CD4-positive, alpha-beta T cell treated with Interleukin-4 for 1 hour (primary cell): Measurements from ENCODE around the gene RABEP1.

Source experiments
- DNase-seq, 2 donors: peaks; one replicate each; pipeline ENCODE4 v3.0.0-alpha.2; 2020 to 2022

Gene RABEP1

GRCh38 chr17:5362162-5362811 lies 80.2 kb downstream of the RABEP1 start:
- DNase-seq, result no peak

DNA sequence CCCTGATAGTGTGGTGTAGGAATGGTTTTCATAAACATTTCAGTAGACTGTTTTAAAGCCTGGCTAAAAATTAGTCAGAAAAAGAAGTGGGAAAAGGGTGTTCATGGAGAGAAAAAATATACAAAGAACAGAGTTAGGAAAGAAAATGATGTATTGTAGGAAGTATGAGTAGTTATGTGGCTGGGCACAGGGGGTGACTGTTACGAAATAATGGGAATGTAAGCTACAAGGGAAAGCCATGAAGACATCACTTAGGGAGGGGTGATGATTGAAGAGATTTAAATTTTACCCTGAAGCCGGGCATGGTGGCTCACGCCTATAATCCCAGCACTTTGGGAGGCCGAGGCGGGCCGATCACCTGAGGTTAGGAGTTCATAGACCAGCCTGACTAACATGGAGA lies 82.1 kb downstream of the RABEP1 start:
- DNase-seq, result no peak

DNA sequence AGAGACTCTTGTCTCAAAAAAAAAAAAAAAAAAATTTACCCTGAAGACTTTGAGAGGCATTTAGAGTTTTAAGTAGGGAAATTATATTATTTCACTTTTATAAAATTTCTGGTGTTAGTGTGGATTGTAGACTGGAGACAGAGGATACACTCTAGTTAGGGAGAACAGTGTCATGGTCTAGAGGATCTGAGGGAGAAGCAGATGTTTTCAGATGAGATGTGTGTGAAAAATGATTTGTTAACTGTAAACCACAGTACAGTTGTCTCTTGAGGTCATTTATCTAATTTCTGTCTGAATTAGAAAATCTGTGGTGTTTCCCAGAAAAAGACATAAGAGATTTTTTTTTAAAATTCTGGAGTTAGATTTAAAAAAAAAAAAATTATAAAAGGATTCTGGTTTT lies 82.6 kb downstream of the RABEP1 start:
- no peak for DNase-seq

GRCh38 chr17:5365831-5366230 lies 83.7 kb downstream of the RABEP1 start:
- no peak for DNase-seq

GRCh38 chr17:5370411-5370810 lies 88.3 kb downstream of the RABEP1 start:
- no peak for DNase-seq

GRCh38 chr17:5373112-5373511 lies 91.0 kb downstream of the RABEP1 start:
- no peak for DNase-seq

DNA sequence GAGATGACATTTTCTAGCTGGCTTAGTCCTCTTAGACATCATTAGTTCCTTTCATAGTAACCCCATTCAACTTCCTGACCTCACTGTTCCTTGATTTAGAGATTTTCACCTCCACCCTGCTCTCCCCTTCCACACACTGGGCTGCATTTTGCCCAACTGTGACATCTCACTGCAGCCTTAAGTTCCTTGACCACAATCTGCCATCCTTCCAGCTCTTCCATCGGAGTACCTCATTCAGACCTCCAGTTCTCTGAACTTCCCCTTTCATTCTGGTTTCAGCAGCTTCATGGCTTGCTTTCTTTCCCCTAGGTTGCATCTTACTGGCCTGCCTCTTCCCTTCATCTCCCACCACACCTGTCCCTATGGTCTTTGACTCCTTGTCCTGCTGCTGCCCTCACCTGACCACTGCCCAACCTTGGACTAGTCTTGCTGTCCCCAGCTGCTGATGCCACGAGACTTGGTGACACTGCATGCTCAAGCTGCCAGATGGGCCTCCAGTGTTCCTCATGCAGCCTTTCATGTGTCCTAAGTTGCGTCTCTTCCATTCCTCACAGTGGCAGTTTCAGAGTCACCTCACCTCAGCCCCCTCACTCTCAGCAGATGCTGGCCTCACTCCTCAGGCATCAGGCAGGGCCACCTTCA lies 96.6 kb downstream of the RABEP1 start:
- no peak for DNase-seq

- no peak for DNase-seq
Observed at GRCh38 chr17:5379351-5380107, 97.4 kb downstream of the RABEP1 start.

- DNase-seq, result no peak
Observed at GRCh38 chr17:5380491-5381135, 98.5 kb downstream of the RABEP1 start.

- no peak for DNase-seq
Observed at GRCh38 chr17:5381542-5381941, 99.5 kb downstream of the RABEP1 start.

DNA sequence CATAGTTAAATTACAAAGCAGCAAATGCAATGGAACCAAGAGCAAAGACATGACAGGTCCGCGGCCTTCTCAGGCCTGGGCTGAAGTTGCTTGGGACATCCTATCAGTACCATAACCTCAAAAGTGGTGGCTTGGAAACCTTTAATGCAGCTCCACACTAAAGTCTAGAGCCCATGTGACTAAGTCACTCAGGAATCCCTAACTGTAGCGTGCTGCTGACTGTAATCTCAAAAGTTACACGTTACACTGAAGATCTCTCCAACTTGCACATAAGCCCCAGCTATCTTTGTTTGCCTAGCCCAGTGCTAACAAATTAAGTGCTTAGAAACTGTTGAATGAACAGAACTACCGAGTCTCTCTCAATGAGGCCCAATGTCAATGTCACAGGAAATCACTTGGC lies 109.6 kb downstream of the RABEP1 start:
- no peak for DNase-seq

DNA sequence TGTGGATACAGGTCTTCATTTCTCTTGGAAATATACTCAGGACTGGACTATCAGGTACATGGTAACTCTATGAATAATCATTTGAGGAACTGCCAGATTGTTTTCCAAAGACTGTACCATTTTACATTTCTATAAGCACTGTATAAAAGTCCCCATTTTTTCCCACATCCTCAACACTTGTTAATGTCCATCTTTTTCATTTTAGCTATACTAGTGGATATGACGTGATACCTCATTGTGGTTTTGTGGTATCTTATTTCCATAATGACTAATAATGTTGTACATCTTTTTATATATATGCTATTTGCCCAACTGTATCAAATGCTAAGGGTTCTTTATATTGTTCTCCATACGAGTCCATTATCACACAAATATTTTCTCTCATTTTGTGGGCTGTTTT lies 114.5 kb downstream of the RABEP1 start:
- no peak for DNase-seq

DNA sequence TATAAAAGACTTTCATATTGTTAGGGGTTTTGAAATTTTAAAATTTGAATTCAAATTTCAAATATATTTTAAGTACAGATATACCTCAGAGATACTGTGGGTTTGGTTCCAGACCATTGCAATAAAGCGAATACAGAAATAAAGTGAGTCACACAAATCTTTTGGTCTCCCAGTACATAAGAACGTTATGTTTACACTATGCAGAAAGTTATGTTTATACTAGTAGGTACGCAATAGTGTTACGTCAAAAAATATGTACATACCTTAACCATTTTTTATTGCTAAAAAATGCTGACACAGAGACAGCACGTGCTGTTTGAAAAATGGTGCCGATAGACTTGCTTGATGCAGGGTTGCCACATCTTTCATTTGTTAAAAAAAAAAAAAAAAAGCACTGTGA lies 117.7 kb downstream of the RABEP1 start:
- no peak for DNase-seq

GRCh38 chr17:5405400-5405799 lies 123.3 kb downstream of the RABEP1 start:
- DNase-seq, result no peak

DNA sequence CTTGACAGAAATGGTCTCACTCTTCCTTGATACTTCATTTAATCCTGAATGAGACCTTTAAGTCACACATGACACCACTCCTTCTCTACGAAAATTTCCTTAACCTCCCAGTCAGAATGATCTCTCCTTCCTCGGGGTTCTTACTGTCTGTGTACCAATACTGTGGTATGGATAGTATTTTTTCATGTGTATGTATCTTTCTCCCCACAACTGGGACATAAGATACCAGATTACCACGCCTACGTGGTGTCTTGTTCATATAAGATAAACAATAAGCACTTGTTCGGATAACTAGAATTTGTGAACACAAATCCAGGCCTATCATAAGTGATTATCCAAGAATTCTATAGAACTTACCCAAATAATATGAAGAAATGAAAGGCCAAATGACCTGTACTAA lies 126.1 kb downstream of the RABEP1 start:
- DNase-seq, result no peak

DNA sequence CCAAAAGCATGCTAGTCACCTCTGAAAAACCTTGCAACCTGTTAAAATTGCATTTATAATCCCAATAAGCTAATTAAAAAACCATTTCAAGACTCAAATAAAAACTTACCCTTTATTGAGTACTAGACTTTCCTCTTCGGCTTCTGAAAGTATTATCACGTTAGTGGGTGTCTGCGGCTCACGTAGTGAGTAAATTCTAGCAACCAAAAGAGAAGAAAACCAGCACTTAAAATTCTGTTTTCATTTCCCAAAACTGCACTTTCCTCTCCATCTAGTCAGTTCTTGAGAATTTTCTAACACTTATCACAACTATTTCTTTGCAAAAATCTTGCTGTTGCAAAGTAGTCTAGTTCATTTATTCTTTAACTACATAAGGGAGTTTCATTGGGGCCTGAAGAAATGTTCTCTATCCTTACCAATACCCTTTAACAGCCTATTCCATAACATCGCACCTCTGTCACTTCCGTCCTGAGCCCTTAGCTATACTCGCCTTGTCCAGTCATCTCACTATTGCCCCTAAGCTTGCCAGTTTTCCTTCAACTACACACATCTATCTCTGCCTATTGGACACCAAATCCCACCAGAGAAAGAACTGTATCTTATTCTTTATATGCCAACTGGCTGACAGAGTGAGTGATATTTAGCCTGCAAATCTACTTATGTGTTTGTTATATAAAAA lies 128.6 kb downstream of the RABEP1 start:
- DNase-seq, result no peak

DNA sequence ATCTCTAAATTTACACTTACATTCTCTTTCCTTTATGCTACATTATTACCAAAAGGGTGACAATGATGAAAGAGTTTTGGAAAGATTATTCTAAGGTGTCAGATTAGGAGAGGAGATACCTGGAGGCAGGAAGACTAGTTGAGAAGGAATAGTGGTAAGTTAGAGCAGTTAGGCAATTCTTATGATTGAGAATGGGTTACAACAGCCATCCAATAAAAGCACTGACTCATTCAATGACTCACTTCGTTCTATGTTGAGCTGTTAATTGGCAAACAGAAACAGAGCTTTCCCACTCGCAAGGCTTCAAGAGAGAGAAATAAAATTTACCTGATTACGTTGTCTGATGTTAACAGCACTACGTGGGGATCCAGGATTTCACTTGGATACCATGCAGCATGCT lies 131.6 kb downstream of the RABEP1 start:
- no peak for DNase-seq

DNA sequence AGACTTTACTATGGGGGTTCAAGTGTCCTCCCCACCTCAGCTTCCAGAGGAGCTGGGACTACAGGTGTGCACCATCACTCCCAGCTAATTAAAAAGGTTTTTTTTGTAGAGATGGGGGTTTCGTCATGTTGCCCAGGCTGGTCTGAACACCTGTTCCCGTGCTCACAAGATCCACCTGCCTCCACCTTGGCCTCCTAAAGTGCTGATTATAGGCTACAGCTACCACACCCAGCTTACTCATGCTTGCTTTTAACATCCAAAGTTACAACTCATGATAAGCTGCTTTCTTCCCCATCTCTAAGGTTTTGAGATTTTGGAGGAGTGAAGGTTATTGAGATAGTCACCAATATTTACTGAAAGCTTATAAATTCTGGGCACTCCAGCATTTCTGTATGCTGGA lies 134.8 kb downstream of the RABEP1 start:
- no peak for DNase-seq

- peak; percentile 84 to 85 for DNase-seq
Observed at GRCh38 chr17:5418858-5419355, 136.8 kb downstream of the RABEP1 start.

DNA sequence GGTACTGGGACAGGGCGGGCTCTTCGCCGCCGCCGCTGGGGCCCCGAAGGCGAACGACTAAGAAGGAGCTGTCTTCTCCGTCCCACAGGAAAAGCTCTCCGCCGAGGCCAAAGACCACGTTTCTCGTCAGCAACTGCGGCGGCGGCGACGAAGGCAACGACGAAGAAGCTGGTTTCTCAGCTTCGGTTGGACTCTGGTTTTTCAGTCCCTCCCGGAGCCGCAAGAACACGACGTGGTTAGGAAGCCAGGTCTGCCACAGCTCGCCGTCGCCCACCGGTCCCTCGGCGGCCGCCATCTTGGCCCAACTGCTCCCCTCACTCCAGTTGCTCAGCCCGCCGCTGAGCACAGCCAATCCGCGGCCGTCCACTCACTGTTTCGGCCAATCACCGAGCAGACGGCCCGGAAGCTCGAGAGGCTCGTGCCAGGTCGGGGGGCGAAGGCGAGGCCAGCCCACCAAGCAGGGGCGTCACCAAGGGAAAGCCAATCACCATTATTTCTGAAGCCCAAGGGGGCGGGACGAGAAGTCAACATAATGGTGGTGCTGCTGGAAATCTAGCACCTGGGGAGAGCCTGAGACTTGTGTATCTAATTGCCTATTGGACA lies 137.4 kb downstream of the RABEP1 start, which contains the start of gene NUP88:
TSS of gene NUP88 (minus strand) at position 307 of the 603 bp plus-strand sequence. CDS start at position 295, 12 bp downstream.
- peak; percentile 95 to 96 for DNase-seq

DNA sequence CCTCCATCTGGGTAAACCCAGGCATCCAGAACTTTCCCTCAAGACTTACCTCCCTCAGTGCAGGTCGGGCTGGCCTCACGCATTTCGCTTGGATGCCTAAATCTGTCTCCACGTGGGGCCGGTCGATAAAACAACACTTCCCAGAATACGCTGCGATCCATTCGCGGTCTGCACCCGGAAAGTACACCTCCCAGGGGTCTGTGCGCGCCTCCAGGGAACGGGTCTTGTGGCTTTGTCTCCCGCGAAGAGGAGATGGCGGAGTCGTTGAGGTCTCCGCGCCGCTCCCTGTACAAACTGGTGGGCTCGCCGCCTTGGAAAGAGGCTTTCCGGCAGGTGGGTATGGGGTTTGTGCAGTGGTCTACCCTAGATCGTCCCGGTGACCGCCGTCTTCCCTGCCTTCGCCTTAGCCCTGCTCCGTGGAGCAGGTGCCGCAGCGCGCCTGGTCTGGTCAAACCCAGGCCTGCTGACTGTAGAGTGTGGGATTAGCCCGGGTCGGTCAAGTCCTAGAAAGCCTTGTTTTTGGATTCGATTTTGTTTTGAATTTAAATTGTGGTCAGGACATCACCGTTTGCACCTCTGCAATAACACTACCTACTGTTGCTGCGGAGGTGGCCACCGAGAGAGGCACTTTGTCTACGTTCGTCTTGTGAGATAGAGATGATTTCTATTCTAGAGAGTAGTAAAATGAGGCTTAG lies 138.0 kb downstream of the RABEP1 start, which contains the start of gene RPAIN:
TSS of gene RPAIN (plus strand) at position 224 of the 695 bp plus-strand sequence. CDS start at position 253, 29 bp downstream.
- peak; percentile 86 to 88 for DNase-seq
